Suppressor macrophage (primary cell): ENCODE data around the gene MRPL37.
"Not testable (repeated sequence)": the region's sequence is repeated elsewhere in the genome, so short reads cannot be mapped to it uniquely, and the experiment has no call there.

ENCODE experiments used
- DNase-seq, 4 experiments: peaks; one replicate each; pipeline ENCODE4 v3.0.0-alpha.2; 2020 to 2022

The MRPL37 gene

DNA sequence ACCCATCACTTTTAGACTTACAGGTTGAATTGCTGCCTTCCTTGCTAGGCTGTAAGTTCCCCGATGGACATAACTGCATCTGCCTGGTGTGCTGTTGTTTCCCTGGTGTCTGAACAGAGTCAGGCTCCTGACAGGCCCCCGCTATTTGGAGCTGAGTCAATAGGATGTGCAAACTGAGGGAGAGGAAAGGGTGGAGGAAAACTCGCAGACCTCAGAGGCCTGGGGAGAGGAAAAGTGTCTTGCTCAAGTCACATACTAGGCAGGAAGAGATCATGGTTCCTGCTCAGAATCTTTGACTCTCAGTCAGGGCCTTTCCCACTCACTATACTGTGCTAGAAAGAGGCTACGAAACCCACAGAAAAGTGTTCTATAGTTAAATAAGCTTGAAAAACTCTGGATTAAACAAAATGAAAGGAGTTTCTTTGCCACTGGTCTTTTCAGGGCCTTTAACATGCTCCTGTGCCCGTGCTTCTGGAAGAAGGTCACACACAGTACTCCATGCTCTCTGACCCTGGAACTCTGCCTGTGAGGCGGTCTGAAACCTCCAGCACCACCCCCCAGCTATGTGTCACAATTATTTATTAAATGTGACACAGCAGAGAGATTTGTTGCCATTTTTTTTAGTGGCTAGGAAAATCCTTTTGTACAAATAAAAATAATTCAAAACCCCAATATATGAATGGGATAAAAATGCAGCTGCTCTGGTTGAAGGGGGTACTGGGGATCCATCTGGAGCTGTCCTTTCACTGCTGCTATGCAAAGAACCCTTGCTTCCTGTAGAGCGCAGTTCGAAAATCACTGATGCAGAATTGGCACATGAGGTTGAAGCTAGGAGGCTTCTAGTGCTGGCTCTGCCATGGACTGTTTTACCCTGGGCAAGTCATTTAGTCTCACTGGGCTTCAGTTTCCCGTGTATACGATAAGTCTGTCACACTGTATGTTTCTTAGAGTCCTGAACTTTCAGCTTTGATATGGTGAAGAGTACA, 27.1 kb upstream of the MRPL37 start:
- peak in 1 of 4 experiments; percentile 12 for DNase-seq

DNA sequence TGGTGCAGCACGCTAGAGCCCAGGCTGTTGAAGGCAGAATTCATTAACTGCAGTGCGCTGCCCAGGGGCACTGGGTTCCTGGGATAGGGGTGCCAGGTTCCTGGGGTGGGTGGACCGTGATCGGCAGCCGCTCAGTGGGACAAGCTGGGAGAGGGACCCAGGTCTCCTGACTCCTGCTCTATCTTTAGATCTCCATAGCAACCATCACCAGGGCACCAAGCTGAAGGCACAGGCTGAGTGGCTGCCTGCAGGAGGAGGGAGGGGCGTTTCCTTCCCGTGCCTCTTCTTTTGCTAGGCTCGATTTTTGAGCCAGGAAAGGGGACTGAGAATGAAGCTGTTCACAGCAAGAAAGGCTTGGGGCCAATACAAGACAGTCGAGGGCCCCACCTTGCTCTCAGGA, 26.3 kb upstream of the MRPL37 start:
- DNase-seq, result no peak

DNA sequence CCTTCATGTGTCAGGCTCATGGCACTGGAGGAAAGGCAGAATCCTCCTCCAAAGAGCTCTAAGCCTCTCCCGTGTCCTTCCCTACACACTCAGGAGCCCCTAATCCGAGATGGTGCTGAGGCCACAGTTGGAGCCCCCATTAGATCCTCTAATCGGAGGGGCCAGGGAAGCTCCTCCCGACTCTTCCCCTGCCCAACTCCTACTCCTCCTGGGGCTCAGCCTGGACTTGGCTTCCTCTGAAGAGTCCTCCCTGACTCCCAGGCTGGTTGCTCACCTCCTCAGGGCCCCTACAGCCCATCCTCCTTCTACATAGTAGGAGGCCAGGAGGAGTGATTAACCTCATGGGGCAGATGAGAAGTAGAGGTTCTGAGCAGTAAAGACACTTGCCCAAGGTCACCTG, 25.9 kb upstream of the MRPL37 start:
- DNase-seq, result no peak

DNA sequence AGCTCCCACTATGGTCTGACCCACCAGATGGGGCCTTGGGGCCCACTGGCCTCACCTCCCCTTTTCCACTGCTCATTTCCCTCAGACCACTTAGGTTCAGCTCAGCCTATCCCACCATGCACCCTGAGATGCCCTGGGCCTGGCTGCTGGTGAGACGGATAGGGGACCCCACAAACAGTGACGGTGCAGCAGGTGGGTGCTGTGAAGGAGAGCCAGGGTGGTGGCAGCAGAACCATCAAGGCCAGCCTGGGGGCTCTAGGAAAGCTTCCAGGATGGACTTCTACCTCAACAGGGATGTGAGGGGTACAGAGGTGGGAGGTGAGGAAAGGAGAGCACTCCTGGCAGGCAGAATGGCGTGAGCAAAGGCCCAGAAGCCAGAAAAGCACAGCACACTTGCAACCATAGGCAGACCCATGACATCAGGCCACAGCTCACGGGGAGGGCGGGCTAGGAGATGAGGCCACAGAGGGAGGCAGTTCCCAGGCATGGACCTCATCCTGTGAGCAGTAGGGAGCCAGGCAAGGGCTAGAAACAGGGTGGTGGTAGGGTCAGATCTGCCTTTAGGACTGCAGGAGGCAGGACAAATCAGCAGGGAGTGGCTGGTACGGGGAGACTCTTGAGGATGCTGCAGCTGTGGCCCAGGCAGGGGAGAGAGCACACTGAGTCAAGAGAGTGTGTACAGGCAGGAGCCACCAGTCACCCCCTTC, 23.2 kb upstream of the MRPL37 start:
- no peak for DNase-seq

DNA sequence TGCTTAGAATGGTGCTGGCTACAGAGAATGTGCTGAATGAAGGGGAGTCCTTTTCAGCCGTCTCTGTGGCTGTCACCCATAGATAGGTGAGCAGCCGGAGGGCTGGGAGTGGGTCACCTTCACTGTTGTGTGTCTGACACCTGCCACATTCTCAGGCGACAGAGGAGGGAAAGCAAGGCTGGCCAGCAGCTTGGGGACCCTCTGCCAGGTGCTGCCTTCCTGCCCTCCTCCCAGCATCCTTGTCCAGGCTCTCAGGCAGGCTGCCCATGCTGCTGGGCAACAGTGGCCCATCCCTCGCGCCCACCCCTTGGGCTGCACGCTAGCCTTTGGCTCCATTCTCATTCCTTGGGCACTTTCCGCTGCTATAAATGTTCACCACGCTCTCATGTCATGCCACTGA, 22.2 kb upstream of the MRPL37 start:
- no peak for DNase-seq

DNA sequence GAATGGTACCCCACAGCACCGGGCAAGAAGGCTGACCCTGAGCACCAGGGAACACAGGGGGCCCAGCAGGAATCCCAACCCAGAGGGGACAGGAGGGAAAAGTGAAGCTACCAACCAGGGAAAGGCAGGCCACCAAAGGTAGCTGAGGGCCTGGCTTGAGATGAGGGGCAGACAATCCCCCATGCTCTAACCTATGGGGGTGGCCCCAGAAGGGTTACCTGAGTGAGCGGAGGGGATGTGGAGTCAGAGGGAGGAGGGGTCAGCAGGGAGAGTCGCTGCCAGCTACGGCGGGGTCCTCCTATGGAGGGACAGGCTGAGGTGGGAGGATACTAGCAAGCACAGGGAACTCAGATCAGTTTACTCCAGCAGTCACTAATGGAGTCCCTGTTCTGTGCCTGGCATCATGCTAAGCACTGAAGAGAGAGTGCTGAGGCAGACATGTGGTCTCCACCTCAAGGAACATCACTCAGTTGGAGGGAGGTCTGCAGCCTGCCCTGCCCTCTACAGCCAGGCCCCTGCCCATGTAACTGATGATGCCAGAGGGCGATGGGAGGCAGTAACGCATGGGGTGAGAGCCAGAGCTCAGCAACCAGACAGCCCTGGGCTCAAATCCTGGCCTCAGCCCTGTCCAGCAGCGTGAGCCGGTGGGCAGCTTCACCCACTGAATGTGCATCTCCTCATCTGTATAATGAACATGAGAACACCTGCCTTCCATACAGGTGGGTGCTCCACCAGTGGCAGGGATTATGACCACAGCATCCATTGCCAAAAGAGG, 21.5 kb upstream of the MRPL37 start:
- DNase-seq, result no peak

DNA sequence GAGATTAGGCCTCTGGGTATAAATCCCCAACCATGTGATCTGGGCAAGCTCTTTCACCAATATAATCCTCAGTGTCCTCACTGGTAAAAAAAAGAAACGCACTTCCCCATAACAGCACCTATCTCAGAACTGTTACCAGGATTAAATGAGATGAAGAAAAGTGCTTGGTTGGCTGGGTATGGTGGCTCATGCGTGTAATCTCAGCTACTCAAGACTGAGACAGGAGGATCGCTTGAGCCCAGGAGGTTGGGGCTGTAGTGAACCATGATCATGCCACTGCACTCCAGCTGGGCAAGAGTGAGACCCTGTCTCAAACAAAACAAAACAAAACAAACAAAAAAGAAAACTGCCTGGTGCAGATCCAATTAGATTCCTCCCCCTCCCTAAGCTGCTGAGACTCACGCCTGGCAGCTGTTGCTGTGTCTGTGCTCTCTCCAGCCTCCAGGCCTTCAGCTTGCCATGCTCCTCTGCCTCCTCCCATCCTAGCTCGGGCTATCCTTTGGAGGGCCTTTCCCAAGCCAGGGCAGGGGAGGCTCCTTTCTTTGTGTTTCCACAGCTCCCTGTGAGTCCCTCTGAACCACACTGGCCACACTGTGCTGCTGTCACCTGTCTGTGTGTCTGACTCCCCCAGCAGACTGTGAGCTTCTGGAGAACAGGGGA, 19.1 kb upstream of the MRPL37 start:
- no peak for DNase-seq

DNA sequence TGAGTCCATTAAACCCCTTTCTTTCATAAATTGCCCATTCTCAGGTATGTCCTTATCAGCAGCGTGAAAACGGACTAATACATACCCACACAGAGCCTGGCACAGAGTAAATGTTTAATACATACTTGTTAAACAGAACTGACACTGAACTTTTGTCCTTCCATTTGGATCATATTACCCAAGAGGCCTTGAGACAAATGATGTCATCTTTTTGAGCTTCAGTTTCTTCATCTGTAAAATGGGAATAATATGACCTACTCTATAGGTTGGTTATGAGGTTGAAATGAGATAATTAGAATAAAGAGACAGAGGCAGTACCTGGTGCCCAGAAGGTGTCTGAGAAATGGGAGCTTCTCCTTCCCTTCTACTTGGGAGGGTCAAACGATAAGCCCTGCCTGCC, 13.9 kb upstream of the MRPL37 start:
- no peak for DNase-seq

DNA sequence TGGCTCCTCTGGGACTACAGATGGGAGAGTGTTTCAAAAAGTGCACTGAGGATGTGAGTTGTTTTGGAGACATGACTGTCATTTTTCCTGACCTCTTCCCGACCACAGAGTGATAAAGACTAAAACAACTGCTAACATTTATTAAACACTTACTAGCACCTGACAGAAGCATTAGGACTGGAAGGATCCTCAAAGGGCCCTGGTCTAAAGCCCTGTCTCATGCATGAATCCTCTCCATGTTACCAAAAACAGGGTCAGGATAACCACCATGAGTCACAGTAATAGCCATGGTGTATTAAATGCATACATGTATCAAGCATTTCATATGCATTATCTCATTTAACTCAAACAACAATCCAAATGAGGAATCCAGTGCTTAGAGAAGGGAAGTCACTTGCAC, 11.7 kb upstream of the MRPL37 start:
- no peak for DNase-seq

DNA sequence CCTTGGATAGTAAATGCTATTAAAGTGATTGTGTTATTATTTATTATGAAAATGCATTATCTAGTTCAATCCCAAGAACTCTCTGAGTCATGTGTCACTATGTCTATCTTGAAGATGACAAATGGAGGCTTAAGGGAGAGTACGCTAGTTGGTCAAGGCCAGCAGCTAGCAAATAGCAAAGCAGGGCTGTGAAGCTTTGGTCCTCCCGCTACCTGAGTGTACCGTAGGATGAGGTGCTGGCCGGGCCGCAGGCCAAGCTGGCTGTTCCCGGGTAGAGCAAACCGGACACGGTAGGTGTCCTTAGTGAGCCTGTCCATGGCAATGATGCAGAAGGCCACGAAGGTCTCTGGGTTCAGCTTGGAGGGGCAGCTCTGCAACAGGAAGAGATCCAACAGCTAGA, 9.4 kb upstream of the MRPL37 start:
- no peak for DNase-seq

DNA sequence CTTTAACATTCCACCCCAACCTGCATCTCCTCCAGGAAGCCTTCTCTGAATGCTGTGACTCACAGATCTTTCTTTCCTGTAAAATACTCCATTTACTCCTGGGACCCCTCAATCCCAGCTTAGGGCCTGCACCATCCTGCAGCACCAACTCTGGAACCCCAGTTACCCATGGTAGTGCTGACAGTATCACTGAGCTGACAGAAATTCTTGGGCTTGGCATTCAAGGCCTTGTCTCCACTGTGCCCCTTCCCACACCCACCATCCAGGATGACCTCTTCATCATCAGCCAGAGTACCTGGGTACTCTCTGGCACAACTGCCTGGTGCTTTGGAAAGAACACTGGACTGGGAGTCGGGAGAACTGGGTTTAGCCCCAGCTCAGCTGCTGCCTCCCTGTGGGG, 8.4 kb upstream of the MRPL37 start:
- DNase-seq, result no peak

DNA sequence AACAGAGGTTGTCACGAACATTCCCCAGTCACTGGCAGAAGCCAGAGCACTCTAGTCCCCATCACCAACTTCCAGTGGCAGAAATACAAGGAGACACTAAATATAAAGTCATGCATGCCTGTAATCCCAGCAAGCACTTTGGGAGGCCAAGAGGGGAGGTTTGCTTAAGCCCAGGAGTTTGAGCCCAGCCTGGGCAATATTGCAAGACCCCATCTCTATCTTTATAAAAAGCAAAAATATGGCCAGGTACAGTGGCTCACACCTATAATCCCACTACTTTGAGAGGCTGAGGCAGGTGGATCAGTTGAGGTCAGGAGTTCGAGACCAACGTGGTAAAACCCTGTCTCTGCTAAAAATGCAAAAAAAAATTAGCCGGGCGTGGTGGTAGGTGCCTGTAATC, 6.5 kb upstream of the MRPL37 start:
- DNase-seq, result no peak

DNA sequence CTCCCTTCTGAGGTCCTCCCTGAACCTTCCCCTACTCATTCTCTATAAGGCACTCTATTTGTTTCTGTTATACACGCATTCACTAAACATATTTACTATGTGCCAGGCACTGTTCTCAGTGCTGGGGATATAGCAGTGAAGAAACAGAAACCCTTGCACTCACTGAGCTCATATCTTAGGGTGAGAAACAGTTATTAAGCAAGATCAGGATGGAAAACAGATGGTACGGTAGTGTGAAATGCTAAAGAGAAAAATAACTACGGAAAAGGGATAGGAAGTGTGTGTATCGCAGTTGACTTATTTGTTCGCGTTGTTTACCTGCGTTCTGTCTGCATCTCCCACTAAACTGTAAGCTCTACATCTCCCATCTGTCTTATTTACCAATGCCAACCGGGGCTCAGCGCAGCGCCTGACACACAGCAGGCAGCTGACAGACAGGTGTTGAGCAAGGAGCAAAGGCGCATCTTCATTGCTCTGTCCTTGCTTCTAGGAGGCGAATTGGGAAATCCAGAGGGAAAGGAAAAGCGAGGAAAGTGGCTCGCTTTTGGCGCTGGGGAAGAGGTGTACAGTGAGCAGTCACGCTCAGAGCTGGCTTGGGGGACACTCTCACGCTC, 709 bp upstream of the MRPL37 start:
- DNase-seq, result peak; percentile 24 to 41 (median 28)

DNA sequence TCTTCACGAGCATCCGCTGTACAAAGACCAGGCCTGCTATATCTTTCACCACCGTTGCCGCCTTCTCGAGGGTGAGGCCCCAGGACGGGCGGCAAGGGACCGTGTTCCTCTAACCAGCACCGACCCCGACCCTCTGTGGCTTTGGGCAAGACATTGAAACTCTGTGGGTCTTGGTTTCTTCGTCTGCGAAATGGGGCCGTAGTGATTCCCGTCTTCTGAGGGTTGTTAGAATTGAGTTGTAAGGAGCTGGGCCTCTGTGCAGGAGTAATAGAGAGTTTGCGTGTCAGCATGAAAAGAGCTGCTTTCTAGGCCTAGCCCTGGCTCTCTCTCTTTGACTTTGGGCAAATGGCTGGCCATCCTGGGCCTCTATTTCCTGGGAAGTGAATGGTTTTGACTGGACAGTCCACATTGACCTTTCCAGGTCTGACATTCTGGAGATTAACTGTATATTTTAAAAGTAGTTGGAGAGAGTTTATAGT, 591 bp downstream of the MRPL37 start:
- DNase-seq, result no peak

DNA sequence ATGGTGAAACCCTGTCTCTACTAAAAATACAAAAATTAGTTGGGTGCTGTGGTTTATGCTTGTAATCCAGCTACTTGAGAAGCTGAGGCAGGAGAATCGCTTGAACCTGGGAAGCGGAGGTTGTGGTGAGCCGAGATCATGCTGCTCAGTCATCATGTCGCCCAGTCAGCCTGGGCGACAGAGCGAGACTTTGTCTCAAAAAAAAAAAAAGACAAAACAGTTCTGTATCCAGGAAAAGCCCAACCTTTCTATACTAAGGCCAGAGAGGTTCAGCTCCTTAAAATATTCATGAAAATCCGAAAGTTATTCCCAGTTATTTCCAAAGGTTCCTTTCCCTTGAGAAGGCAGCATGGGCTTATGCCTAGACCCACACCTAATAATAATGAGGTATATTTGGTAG, 4.2 kb downstream of the MRPL37 start:
- no peak for DNase-seq

DNA sequence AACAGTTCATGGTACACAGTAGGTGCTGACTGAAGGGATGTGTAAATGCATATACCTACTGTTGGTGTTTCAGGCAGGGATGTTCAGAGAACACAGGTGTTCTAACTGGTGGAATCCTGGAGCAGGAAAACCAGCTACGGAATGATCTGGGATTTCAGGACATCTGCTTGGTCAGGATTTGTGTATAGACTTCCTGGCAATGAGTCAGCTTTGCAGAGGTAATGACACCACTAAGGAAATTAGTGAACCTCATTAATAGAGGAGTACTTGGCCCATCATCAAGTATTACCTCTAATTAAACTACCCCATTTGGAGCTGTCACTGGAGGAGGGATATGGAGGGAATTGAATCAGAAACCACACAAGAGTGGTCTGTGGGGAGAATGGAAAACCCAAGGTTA, 7.3 kb downstream of the MRPL37 start:
- DNase-seq, result no peak

DNA sequence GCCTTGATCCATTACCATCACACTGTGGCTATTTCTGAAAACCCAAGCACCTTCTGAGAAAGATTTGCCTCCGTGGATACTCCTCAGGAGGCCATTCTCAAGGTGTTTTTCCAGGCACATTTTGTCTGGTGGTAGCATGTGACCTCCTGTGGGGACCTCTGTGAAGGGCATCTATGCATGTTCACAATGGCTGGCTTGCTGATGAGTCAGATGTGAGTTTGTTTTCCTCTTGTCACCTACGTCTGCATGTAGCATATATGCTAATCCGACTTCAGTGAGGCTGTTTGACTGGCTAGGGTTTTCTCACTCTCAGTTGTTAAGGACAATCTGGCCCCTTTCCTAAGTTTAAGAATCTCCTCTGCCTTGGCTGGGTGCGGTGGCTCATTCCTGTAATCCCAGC, 7.9 kb downstream of the MRPL37 start:
- not testable (repeated sequence) for DNase-seq

DNA sequence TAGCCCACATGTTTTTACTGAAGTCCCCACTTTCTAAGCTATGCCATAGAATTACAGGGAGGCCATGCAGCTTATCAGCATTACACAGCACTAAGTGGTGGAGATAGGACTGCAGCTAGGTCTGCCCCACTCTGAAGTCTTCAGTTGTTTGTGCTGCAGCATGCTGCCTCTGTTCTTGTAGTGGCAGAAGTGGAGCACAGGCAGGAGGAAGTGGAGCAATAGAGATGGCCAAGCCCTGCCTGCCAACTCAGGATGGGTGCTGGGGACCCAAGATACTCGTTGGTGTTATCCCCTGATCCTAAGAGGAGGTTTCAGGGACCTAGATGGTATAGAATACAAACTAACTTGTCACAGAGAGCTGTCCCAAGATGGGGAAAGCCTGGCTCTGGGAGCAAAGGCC, 12.9 kb downstream of the MRPL37 start:
- DNase-seq, result no peak

DNA sequence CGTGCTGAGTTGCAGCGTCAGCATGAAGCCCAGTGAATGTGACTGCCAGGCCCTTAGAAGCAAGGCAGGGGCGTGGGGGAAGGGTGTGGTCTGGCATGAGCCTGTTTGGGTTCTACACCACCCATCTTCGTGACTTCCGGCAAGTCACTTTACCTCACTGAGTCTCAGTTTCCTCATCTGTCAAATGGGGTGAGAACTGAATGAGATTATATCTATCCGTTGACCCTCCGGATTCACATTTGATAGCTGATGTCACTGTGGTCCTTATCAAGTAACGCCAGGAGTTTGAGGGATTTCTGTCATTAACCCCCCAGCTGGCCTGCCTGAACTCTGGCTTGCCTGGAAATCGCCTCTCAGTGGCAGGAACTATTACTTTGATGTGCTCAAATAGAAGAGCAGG, 15.6 kb downstream of the MRPL37 start:
- DNase-seq, result no peak

DNA sequence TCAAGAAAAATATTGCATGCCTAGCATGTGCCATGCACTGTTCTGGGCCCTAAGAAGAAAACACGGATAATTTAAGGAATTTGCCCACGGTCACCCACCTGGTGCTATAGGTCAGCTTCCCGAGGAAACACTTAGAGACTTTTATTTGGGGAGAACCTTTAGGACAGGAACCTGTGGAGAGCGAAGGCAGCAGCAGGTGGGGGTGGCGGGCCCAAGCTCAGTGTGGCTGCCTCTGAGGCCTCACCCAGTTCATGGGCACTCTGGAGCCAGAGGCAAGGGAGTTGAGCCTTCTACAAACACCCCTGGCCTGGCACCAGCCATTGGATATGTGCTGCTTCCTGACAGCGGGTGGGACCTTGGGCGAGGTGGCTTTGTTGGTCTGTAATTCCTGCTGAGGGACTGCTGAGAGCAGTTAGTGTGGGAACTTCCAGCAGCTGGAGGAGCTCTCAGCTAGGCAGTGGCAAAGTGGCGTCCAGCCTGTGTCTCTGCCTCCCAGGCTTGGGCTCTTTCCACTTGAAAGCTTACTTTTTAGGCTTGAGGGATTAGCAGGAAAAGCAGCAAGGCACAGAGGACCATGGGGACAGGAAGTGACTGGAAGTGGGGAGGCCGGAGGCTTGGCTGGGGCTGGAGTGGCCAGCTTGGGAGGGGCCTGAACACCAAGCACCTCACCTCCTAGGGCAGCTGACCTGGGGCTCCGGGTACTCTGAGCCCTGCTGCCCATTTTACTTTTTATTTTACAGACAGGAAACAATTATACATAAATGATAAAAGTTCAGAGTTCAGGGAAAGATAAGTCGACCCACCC, 19.1 kb downstream of the MRPL37 start:
- no peak for DNase-seq

DNA sequence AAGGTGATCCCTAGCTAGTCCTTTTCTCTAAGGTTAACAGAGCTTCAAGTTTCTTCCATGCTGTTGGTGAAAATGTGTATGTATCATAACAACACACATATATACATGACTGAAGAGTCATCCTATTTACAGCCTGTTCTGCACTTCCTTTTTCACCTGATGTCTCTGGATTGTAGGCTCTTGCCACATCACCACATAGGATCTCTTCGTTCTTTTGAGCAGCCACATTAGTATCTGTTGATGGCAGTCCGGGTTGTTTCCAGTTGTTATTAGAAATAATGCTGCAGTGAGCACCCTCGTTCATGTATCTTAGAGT, 19.7 kb downstream of the MRPL37 start:
- DNase-seq, result peak; percentile 36 to 64 (median 48)
